Activated CD4-positive, alpha-beta T cell treated with anti-CD3 and anti-CD28 coated beads for 48 hours (primary cell): ENCODE data around the gene MCOLN1.

ENCODE experiments used
- DNase-seq: peaks from one replicate; pipeline ENCODE4 v3.0.0-alpha.2; 2020

The MCOLN1 gene

GRCh38 chr19:7504684-7505083 lies 17.7 kb upstream of the MCOLN1 start:
- no peak for DNase-seq

- no peak for DNase-seq
These were observed 17.1 kb upstream of the MCOLN1 start for GRCh38 chr19:7505288-7505681.

- DNase-seq: peak; percentile 59
These were observed 16.6 kb upstream of the MCOLN1 start for GRCh38 chr19:7505682-7506384.

- DNase-seq: peak; percentile 83
These were observed 15.8 kb upstream of the MCOLN1 start for GRCh38 chr19:7506385-7507328.

- DNase-seq: peak; percentile 54
These were observed 14.5 kb upstream of the MCOLN1 start for GRCh38 chr19:7507884-7508283.

- DNase-seq: no peak
These were observed 12.8 kb upstream of the MCOLN1 start for GRCh38 chr19:7509625-7510024.

GRCh38 chr19:7512400-7512851 lies 10.0 kb upstream of the MCOLN1 start:
- no peak for DNase-seq

- DNase-seq: no peak
These were observed 8.4 kb upstream of the MCOLN1 start for GRCh38 chr19:7513809-7514642.

GRCh38 chr19:7515110-7515644 lies 7.2 kb upstream of the MCOLN1 start:
- DNase-seq: no peak

GRCh38 chr19:7515645-7516151 lies 6.7 kb upstream of the MCOLN1 start, which contains the start of gene ZNF358:
ZNF358 (plus strand) TSS chr19:7516103; CDS start chr19:7519243, 3,140 bp downstream.
- peak; percentile 56 for DNase-seq

GRCh38 chr19:7516333-7516732 lies 6.1 kb upstream of the MCOLN1 start:
- DNase-seq: no peak

GRCh38 chr19:7516878-7517277 lies 5.5 kb upstream of the MCOLN1 start:
- DNase-seq: no peak

- DNase-seq: no peak
These were observed 2.9 kb upstream of the MCOLN1 start for GRCh38 chr19:7519361-7520130.

- no peak for DNase-seq
These were observed 2.0 kb upstream of the MCOLN1 start for GRCh38 chr19:7520131-7521051.

- no peak for DNase-seq
These were observed 813 bp upstream of the MCOLN1 start for GRCh38 chr19:7521551-7522071.

- DNase-seq: no peak
These were observed 671 bp downstream of the MCOLN1 start for GRCh38 chr19:7522923-7523667.

- no peak for DNase-seq
These were observed 2.1 kb downstream of the MCOLN1 start for GRCh38 chr19:7524523-7524922.

GRCh38 chr19:7524992-7525739 lies 2.7 kb downstream of the MCOLN1 start:
- no peak for DNase-seq
